HEK293 (cell line): ENCODE measurements around the gene RTKN.

ENCODE experiments used
- CTCF ChIP-seq: fragments of 450-650 bp; formaldehyde crosslinking; IDR thresholded peaks from 2 replicates; pipeline ENCODE4 v1.5.1; 2016; ENCODE audit warnings: missing biosample characterization, missing genetic modification characterization
- KLF1 ChIP-seq: fragments of 450-650 bp; formaldehyde crosslinking; IDR thresholded peaks from 2 replicates; pipeline ENCODE4 v1.5.1; 2016; ENCODE audit warnings: missing biosample characterization, missing genetic modification characterization
- ZNF18 ChIP-seq: fragments of 450-650 bp; formaldehyde crosslinking; IDR thresholded peaks from 2 replicates; pipeline ENCODE4 v1.5.1; 2016; ENCODE audit warnings: missing biosample characterization, missing genetic modification characterization
- ZNF585B ChIP-seq: fragments of 450-650 bp; formaldehyde crosslinking; IDR thresholded peaks from 2 replicates; pipeline ENCODE4 v1.5.1; 2016; ENCODE audit warnings: missing biosample characterization, missing genetic modification characterization

- TF ChIP-seq CTCF (tag by site-specific recombination) (no peak), ZNF18 (no peak), ZNF585B (tag by site-specific recombination) (no peak), KLF1 (tag by site-specific recombination) (no peak)
These were observed 44.4 kb upstream of the RTKN start for GRCh38 chr2:74486141-74486540.
